COLO668 (cell line): Measurements from ENCODE around the gene FER1L5.

Experiments used
- DNase-seq: peaks from one replicate; lab custom pipeline; 2025; ENCODE audit not compliant: unreplicated experiment; lab: John Stamatoyannopoulos, UW

FER1L5 gene

DNA sequence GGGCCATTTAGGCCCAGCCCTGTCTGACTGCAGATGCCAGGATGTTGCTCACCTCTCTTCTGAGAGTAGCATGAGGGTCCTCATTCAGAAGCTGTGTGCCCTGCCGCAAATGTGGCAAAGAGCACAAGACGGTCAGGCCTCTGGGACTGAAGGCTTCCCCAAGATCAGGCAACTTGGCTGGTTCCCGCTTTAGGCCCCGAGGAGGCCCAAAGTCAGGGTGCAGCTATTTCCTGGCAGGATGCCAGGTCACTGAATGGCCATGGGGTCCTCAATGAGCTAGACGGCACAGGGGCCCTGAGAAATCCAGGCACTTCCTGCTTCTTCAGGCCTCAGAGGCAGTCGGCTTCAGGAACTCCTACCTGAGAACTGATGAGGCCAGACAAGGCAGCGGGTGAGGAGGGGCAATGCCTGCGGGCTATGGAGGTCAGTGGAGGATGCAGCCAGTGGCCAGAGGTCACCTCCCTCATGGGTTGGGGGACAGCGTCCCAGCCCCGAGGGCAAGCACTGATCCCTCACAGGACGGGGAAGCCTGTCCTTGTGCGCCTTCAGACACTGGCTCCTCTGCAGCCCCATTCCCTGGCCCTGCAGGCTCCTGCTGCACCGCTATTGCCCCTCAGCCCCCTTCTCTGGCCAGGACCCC lies 52.4 kb downstream of the FER1L5 start:
- no peak for DNase-seq

DNA sequence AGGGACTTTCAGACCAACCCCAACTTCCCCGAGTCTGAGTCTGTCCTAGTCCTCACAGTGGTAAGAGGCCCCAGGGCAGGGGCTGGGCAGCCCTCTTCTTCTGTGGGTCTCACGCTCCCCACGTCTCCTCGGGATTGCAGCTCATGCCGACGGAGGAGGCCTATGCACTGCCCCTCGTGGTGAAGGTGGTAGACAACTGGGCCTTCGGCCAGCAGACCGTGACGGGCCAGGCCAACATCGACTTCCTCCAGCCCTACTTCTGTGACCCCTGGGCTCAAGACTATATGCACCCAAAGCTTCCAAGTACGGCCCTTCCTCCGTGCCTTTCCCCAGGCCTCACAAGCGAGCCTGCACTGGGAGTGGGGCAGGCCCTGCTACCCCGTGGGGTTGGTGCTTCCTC lies 53.0 kb downstream of the FER1L5 start:
- no peak for DNase-seq

DNA sequence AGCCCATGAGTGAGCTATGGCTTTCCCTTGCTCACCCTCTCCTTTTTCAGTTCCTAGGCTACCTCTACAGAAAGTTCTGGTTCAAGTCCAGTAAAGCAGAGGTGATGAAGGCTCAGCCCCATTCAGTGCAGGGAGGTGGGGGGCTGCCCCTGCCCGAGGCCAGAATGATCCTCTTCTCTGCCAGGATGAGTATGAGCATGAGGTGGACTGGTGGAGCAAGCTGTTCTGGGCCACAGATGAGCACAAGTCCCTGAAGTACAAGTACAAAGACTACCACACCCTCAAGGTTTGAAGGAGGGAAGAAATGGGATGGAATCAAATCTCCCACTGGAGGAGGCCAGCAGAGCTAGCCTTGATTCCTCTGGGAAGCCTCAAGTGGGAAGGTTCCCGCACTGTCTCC lies 54.9 kb downstream of the FER1L5 start:
- DNase-seq: no peak

DNA sequence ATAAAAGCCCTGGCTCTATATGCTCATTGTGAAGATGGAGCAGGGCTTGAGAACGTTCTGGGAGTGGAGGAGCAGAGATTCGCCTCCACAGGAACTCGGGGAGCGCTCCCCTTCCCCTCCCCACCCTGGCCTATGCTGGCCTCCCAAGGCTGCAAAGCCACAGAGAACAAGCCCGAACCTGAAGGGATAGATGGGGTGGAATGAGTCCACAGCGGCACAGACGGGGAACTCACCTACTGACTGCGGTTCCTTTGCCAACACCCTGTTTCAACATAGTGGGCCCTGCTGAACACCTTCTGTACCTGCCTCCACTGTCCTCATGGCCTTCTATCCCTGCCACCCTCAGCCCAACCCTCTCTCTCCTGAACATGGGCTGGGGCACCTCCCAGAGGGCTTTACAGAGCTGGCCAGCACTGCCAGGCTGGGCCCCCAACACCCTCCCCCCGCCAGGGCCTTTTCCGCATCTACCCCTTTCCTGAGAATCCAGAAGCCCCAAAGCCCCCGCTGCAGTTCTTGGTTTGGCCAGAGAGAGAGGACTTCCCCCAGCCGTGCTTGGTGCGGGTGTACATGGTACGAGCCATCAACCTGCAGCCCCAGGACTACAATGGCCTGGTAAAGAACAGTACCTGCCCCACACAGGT lies 55.8 kb downstream of the FER1L5 start:
- DNase-seq: no peak

DNA sequence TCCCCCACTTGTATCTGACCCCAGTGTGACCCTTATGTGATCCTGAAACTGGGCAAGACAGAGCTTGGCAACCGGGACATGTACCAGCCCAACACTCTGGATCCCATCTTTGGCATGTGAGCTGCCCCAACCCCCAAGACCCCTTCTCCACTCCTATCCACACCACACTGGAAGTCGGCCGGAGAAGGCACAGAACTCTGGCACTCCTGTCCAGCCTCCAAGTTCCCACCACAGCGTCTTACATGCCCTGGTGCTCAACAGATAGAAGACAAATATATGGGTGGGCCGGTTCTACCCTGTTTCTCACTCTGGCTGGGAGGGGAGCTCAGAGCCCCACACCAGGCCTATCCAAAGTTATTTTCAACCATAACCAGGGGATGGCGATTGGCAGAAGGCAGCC lies 56.5 kb downstream of the FER1L5 start:
- DNase-seq: no peak

DNA sequence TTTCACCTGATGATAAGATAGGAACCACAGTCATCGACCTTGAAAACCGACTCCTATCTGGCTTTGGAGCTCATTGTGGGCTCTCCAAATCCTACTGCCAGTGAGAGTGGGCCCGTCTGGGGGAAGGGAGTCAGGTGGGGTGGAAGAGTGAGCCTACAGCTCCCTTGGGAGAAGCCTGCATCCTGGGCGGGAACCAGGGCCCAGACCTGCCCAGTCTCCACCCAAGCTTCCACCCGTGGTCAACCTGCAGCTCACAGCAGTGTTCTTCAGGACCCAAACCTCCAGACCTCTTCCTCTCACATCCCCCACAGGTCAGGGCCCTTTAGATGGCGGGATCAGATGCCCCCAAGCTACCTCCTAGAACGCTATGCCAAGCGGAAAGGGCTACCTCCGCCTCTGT lies 57.1 kb downstream of the FER1L5 start:
- no peak for DNase-seq

DNA sequence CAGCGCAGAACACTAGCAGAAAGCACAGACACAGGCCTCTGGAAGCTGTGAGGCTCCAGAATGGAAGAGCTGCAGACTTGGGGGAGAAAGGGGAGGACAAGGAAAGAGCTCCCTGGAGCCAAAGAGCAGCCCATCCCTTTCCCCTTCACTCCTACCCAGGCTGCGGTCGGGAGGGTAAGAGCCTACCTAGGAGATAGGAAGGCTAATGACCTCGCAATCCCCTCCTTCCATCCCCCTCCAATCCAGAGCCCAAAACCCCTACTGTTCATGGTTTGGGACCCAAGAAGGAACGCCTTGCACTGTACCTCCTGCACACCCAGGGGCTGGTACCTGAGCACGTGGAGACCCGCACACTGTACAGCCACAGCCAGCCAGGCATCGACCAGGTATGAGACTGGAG lies 57.5 kb downstream of the FER1L5 start:
- no peak for DNase-seq

DNA sequence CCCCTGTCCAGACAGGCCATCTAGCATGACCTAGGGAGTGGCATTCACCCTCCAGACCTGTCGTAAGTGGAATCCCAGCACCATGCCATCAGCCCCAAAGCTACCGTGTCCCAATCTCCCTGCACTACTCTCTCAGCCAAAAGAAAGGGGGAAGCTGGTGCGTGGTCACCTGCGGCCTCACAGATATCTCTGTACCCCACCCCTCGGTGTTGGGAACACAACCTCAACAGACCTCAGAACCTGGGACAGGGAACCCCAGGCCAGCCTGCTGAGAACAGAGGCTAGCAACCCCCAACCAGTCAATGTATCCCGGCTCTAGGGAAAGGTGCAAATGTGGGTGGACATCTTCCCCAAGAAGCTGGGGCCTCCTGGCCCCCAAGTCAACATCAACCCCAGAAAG lies 59.1 kb downstream of the FER1L5 start:
- no peak for DNase-seq

DNA sequence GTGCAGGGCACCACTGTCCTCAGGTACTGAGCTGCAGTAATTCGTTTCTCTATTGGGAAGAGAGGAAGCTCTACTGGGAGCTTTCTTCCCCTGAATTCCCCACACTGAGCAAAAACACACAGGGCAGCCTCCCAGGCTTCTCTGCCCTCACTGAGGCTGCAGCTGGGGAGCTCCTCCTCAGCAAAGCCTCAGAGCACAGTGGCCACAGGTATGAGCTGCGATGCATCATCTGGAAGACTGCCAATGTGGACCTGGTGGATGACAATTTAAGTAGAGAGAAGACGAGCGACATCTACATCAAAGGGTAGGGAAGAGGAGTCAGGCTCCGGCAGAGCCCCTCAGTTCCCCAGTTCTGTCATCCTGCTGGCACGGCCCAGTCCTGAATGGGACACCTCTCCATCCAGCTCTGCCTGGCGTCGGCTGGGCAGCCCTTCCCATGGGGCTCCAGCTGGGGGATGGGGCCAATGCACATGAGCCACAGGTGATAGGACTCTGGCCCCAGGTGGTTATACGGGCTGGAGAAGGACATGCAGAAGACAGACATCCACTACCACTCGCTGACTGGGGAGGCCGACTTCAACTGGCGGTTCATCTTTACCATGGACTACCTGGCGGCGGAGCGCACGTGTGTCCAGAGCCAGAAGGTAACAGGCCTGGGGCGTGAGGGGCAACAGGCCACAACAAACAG lies 59.7 kb downstream of the FER1L5 start:
- DNase-seq: no peak

DNA sequence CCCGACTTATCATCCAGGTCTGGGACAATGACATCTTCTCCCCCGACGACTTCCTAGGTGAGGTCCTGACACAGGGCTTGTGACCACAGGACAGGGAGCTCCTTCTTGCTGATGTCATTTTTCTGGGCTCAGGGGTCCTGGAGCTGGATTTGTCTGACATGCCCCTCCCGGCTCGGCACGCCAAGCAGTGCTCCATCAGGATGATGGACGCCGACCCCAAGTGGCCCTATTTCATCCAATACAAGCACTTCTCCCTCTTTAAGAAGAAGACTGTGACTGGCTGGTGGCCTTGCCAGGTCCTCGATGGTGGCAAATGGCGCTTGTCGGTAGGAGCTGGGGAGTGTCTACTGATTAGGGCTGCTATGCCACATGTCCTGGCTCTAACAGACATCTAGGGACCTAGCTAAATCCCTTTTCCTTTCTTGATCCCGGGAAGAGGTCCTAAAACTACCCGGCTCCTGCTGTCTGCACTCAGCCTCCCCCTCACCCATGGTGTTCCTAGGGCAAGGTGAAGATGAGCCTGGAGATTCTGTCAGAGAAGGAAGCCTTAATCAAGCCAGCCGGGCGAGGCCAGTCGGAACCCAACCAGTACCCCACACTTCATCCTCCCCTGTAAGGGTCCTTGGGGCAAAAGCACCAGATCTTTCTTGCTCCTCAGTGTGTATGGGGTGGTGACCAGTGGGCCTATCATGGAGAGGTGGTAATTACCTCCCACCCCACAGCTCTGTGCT lies 60.6 kb downstream of the FER1L5 start:
- no peak for DNase-seq

DNA sequence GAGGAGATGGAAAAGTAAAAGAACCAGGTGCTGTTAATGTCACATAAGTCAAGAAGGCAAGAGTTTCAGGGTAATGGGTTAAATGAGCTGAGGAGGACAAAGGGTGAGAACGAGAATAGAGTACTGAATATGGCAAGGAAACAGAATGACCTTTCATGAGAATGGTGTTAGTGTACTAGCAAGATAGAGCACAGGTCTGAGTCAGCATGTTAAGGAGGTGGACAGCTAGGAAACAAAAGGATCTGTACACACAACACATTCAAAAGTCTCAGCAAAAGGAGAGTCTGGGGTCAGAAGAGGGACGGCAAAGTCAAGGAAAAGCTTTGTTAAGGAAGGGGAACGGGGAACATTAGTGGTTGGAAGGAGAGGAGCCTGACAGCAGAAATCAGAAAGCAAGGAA lies 68.4 kb downstream of the FER1L5 start:
- no peak for DNase-seq

DNA sequence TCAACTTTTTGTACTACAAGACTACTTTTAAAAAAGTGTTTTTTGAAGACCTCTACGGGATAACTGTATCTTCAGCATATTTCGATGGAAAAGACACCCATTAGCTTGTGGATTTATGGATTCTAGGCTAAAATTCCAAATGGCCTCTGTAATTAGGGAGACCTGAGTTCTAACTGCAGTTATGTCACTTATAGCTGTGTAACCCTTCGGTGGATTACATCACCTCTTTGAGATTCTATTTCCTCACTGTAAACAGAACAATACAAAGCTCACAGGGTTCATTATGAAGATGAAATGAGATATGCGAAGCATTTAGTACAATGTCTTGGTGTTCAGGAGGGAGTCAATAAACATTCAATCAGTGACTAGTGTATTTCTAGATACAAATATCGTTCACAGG lies 73.1 kb downstream of the FER1L5 start:
- no peak for DNase-seq

DNA sequence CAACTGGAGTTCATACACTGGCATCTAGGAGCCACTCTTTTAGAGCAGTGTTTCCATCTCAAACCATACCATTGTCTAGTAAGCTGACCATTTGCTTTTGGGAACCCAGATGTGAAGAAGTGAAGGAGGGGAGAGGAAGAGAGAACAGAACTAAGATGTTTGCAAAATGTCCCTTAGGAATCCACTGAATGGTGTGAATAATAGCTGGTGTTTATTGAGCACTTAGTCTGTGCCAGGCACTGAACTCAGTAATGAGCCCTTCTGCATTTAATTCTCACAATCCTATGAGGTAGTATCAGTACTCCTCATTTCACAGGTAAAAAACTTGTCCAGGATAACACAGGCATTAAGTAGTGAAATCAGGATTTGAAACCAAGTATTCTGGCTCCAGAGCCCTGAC lies 73.8 kb downstream of the FER1L5 start:
- DNase-seq: no peak

DNA sequence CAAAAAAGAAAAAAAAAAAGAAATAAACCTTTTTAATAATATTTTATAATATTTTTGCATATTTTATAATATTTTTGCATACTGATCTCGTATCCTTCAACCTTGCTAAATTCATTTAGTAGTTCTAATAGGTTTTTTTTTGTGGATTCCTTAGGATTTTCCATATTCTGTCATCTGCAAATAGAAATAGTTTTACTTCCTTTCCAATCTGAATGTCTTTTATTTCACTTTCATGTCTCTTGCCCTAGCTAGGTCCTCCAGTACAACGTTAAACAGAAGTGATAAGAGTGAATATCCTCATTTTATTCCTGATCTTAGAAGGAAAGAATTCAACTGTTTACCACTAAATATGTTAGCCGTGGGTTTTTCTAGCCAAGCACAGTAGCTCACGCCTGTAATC lies 83.6 kb downstream of the FER1L5 start:
- no peak for DNase-seq

DNA sequence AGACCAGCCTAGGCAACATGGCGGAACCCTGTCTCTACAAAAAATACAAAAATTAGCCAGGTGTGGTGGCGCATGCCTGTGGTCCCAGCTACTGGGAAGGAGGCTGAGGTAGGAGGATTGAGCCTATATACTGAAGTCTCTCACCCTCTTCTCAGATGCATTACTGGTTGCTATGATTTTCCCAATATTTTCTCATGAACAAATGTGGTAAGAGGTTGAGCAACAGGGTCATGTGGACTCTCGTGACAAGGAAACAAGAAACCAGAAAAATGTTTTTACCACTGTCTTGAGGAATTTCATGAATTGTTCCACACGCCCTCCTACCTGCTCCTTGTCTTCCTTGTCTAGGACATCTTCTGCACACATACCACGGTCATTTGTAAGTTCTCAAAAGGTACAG lies 84.9 kb downstream of the FER1L5 start:
- DNase-seq: no peak

DNA sequence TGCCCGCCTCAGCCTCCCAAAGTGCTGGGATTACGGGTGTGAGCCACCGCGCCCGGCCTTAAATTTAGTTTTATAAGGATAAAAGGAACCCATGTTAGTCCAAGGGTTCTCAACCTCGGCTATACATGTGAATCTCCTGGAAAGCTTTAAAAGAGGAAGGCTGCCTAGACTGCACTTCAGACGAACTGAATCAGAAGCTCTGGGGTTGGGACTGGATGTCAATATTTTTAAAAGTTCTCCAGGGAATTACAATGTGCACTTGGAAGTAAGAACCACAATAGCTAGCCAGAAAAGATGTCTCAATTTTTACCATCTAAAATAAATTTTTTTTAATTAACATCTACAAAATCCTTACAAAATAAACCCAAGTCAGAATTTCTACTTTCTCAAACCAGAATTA lies 87.2 kb downstream of the FER1L5 start:
- DNase-seq: no peak

DNA sequence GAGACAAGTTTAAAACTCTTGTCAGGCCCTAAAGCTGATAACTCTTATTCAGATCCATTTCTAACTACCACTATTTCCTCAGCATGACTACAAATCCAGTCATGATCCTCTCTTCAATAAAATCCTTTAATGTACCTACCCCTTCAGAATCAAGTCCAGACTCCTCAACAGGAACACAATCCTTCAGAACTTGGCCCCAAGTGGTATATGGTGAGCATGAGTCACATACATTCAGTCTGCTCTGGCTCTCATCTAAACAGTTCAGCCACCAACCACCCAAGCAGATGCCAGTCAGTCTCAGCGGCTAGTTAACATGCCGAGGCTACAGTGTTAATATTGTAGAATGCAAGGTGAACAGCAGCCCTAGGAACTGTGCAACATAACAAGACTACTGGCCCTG lies 87.6 kb downstream of the FER1L5 start:
- DNase-seq: no peak

DNA sequence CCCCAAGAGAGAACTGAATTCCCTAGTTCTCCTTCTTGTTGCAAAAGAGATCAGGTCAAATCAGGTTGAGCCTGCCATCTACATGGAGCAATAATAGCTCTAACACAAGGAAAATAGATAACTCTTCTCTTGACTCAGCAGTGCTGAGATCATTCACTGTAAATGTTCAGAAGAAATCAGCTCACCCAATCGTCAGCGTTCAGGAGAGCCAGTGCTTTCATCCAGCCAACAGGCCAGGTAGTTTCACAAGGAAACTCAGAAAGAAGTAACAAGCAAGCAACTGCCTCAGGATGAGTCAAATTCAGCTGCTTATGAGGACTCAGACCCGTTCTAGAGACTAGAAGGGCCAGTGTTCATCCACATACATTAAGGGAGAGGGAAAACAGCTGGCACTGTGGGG lies 91.4 kb downstream of the FER1L5 start:
- DNase-seq: no peak

DNA sequence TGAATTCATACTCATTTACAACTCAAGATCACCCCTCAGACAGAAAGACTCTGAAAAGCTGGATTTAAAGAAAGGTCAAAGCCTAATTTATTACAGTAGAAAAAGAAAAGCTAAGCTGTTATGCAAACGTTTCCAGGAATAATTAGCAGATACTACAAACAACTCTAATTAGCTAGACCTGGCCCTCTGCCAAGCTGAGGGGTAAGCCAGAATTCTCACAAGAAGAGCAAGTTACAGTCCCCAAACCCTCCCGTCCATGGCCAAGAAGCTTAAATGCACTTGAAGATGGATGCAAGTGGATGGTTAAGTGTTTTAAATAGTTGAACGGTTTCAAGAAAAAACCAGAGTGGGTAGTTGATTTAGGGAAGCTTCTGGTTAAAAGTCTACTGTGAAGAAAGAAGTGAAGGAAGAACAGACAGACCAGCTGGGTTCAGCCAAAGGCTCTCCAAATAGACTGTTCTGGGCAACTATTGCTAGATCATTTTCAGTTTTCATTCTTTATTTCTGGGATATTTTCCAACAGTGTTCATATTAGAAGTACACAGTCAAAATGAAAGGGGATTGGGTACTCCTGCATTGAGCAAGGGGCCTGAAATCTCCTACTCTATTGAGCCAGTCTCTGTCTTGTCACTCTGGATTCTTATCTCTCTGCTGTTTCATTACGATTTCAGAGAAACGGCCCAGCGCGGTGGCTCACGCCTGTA lies 92.5 kb downstream of the FER1L5 start:
- no peak for DNase-seq

DNA sequence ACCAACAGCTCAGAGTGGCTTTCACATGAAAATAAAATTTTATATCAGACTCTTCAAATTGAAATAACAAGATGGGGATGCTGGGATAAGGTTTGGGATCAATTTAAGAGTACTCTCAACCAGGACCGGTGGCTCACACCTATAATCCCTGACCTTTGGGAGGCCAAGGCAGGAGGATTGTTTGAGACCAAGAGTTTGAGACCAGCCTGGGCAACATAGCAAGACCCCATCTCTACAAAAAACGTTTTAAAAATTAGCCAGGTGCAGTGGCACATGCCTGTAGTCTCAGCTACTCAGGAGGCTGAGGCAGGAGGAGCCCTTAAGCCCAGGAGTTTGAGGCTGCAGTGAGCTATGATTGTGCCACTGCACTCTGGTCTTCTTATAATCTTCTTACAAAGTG lies 94.7 kb downstream of the FER1L5 start:
- no peak for DNase-seq

DNA sequence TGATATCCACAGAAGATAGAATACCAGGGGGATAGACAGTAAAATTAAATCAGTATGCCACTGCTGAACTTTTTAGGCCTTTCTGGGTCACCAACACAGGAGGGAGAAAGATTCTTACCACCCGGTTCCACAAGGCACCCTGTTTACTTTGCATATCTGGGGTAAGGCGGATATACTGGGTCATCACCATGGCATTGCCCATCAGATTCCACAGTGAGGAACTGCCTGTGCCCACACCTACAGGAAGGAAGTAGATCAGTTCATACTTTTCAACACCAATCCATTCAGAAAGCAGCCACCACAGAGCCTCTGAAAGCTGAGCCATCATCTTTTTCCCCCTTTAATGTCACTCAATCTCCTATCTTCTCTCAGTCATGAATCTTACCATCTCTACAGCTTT lies 95.3 kb downstream of the FER1L5 start:
- no peak for DNase-seq
